PC-9 (cell line): Measurements from ENCODE around the gene PIAS2. TPM values are rescaled to one million over a fixed set of nuclear protein-coding genes. Genes with fewer than 3 reads are reported as not detected.
A peak's percentile ranks its signal among the peaks of the same experiment; 100 is the strongest.

Experiments used
- BruUV-seq: library from RNA; stranded (reverse); fragments of 400-500 nt; replicated peaks from 2 replicates; lab custom pipeline; 2021; lab: Mats Ljungman, UMichigan
- CTCF ChIA-PET: fragments of 300-600 bp; sonication (Branson Sonifier 250); formaldehyde crosslinking; loops from one replicate; lab custom pipeline; 2022; ENCODE audit warnings: antibody characterized with exemption; lab: Charles Lee
- POLR2A ChIA-PET: fragments of 300-600 bp; sonication (Branson Sonifier 250); formaldehyde crosslinking; loops from one replicate; lab custom pipeline; 2022; ENCODE audit warnings: antibody characterized with exemption; ENCODE audit not compliant: unreplicated experiment; lab: Charles Lee
- DNase-seq, 2 experiments: peaks; one replicate each; pipeline versions ENCODE4 v3.0.0 to v3.0.0-alpha.2; 2015 to 2022; ENCODE audit warnings: mixed read lengths in 1 of 2
- H2AFZ ChIP-seq: fragments of 200-600 bp; sonication (generic); 2 replicates; pipeline ENCODE4 v1.8.1; 2017; ENCODE audit warnings: antibody characterized with exemption
- H3F3A ChIP-seq: fragments of 200-600 bp; sonication (generic); 2 replicates; pipeline ENCODE4 v1.8.1; 2017; ENCODE audit warnings: antibody characterized with exemption, mild to moderate bottlenecking, low read depth; ENCODE audit not compliant: insufficient read depth
- H3K27ac ChIP-seq: fragments of 200-600 bp; sonication (generic); 2 replicates; pipeline ENCODE4 v1.6.1; 2016; ENCODE audit warnings: mixed run types
- H3K27me3 ChIP-seq: fragments of 200-600 bp; sonication (generic); 2 replicates; pipeline ENCODE4 v1.6.1; 2016; ENCODE audit warnings: low read depth, mixed run types; ENCODE audit not compliant: insufficient read depth
- H3K36me3 ChIP-seq: fragments of 200-600 bp; sonication (generic); 2 replicates; pipeline ENCODE4 v1.6.1; 2016; ENCODE audit warnings: low read depth, mixed run types
- H3K4me1 ChIP-seq: fragments of 200-600 bp; sonication (generic); replicated peaks from 2 replicates; pipeline ENCODE4 v1.6.1; 2016; ENCODE audit warnings: mixed run types; ENCODE audit not compliant: insufficient read depth
- H3K4me2 ChIP-seq: fragments of 200-600 bp; sonication (generic); 2 replicates; pipeline ENCODE4 v1.6.1; 2017; ENCODE audit warnings: mixed run types
- H3K4me3 ChIP-seq: fragments of 200-600 bp; sonication (generic); 2 replicates; pipeline ENCODE4 v1.6.1; 2016; ENCODE audit warnings: mixed run types
- H3K79me2 ChIP-seq: fragments of 200-600 bp; sonication (generic); 2 replicates; pipeline ENCODE4 v1.6.1; 2017; ENCODE audit warnings: low read depth, mixed run types
- H3K9me2 ChIP-seq: fragments of 200-600 bp; sonication (generic); 2 replicates; pipeline ENCODE4 v1.8.1; 2017; ENCODE audit warnings: mild to moderate bottlenecking; ENCODE audit not compliant: insufficient read depth
- H3K9me3 ChIP-seq: fragments of 200-600 bp; sonication (generic); 2 replicates; pipeline ENCODE4 v1.8.1; 2016; ENCODE audit warnings: low read depth; ENCODE audit not compliant: insufficient read depth
- H4K20me1 ChIP-seq: fragments of 200-600 bp; sonication (generic); 2 replicates; pipeline ENCODE4 v1.8.1; 2017; ENCODE audit not compliant: insufficient read depth
- CTCF ChIP-seq: fragments of 200-600 bp; sonication (generic); conservative IDR thresholded peaks from 2 replicates; pipeline ENCODE4 v1.6.1; 2017; ENCODE audit warnings: mixed run types, antibody characterized with exemption, mild to moderate bottlenecking, moderate library complexity
- EZH2 ChIP-seq: fragments of 200-600 bp; sonication (generic); IDR thresholded peaks from 2 replicates; pipeline ENCODE4 v1.8.0; 2017; ENCODE audit warnings: antibody characterized with exemption, low read depth
- intact Hi-C: fragments of 100-400 bp; cut with micrococcal nuclease; formaldehyde crosslinking; loops from one replicate; pipeline ENCODE4 v1.10.0; 2022; ENCODE audit not compliant: unreplicated experiment
- total RNA-seq: library from RNA; stranded (reverse); gene quantifications from 2 replicates; pipeline ENCODE4 v1.2.3, GENCODE V29; 2021

The PIAS2 gene
- total RNA-seq, 1 experiment from 2014 or later: 17.5 TPM

- H3K4me2 ChIP-seq: no peak overlapping the region
- intact Hi-C loops: no loop called here
- no peaks in the 10 kb centered on the region for H3F3A ChIP-seq
- H3K4me3 ChIP-seq: no peak overlapping the region
- no peaks in the 10 kb centered on the region for H4K20me1 ChIP-seq
- H3K79me2 ChIP-seq: no peaks in the 10 kb centered on the region
- H3K27ac ChIP-seq: no peak overlapping the region
- no peaks in the 10 kb centered on the region for H3K27me3 ChIP-seq
- no peaks in the 10 kb centered on the region for H3K36me3 ChIP-seq
- ChIA-PET POLR2A (no interaction called here), CTCF (no interaction called here)
- TF ChIP-seq CTCF: no peak
- no peak for TF ChIP-seq EZH2
- no peak for DNase-seq
- no TSS peak for BruUV-seq
- no peaks in the 10 kb centered on the region for H3K9me3 ChIP-seq
- no peak overlapping the region for H2AFZ ChIP-seq
- no peaks in the 10 kb centered on the region for H3K4me1 ChIP-seq
- H3K9me2 ChIP-seq: no peaks in the 10 kb centered on the region
Observed at GRCh38 chr18:46958209-46958608, 40.9 kb upstream of the PIAS2 start.

DNA sequence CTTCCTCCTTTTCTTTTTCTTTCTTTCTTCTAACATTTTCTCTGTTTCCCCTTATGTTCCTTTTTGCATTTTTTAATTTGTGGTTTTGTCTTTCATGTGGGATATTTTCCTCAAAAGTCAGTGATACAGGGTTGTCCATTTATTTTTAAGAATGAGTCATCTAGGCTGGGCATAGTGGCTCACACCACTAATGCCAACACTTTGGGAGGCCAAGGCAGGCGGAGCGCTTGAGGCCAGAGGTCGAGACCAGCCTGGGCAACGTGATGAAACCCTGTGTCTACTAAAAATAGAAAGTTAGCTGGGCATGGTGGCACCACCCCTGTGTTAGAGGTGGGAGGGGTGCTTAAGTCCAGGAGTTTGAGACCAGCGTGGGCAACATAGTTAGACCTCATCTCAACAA, 35.9 kb upstream of the PIAS2 start:
- H3K9me2 ChIP-seq: no peaks in the 10 kb centered on the region
- CTCF ChIA-PET: no interaction called here
- H3K9me3 ChIP-seq: no peaks in the 10 kb centered on the region
- no peak overlapping the region for H3K27ac ChIP-seq
- no peak for DNase-seq
- no peaks in the 10 kb centered on the region for H3K27me3 ChIP-seq
- no peaks in the 10 kb centered on the region for H3K4me1 ChIP-seq
- no peaks in the 10 kb centered on the region for H3F3A ChIP-seq
- no peaks in the 10 kb centered on the region for H4K20me1 ChIP-seq
- intact Hi-C loops: no loop called here
- no TSS peak for BruUV-seq
- H2AFZ ChIP-seq: no peak overlapping the region
- H3K79me2 ChIP-seq: no peaks in the 10 kb centered on the region
- TF ChIP-seq EZH2: no peak
- no peak for TF ChIP-seq CTCF
- no peaks in the 10 kb centered on the region for H3K36me3 ChIP-seq
- no peak overlapping the region for H3K4me2 ChIP-seq
- no peak overlapping the region for H3K4me3 ChIP-seq
- POLR2A ChIA-PET: no interaction called here

DNA sequence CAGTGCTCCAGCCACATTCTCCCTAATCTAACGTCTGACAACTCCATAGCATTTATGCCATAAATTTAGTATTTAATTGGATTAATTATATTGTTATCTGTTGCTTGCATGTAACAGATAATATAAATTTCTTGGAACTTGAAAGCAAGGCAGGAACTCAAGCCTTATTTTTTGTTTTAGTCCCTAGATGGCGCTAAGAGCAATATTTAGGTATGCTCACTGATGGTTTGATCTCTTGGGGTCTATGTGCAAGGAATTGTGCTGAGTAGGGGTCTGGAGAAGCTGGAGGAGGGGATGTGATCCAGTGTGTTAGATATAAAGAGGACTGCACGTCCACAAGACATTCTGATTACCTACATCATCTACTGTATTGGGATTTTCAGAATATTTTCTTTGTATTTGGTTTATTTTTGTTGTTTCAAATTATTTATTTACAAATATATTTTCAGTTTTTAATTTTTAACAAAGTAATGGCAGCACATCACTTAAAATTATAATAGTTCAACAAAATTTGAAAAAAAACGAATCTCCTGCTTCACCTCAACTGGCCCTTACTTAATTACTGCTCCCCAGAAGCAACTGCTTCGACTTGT, 32.9 kb upstream of the PIAS2 start:
- Histone ChIP-seq H3F3A (no peaks in the 10 kb centered on the region), H3K79me2 (no peaks in the 10 kb centered on the region), H3K36me3 (no peaks in the 10 kb centered on the region), H3K9me3 (no peaks in the 10 kb centered on the region), H3K4me2 (no peak overlapping the region), H2AFZ (no peak overlapping the region), H3K9me2 (no peaks in the 10 kb centered on the region), H3K4me1 (no peaks in the 10 kb centered on the region), H3K27me3 (no peaks in the 10 kb centered on the region), H4K20me1 (no peaks in the 10 kb centered on the region), H3K27ac (no peak overlapping the region), H3K4me3 (no peak overlapping the region)
- intact Hi-C loops: no loop called here
- no TSS peak for BruUV-seq
- CTCF ChIA-PET: no interaction called here
- POLR2A ChIA-PET: no interaction called here
- no peak for DNase-seq
- TF ChIP-seq EZH2 (no peak), CTCF (peak; percentile 67)
